Loucy (cell line): ENCODE data around the gene RPS6KA5.

Experiments used
- CTCF ChIP-seq: fragments of 200-600 bp; sonication (generic); conservative IDR thresholded peaks from 2 replicates; pipeline ENCODE4 v1.5.1; 2014; ENCODE audit warnings: mild to moderate bottlenecking, antibody characterized with exemption, low read length
- EZH2phosphoT487 ChIP-seq: fragments of 200-600 bp; IDR thresholded peaks from 2 replicates; pipeline ENCODE4 v1.6.1; 2018; ENCODE audit warnings: antibody characterized with exemption, mild to moderate bottlenecking, moderate library complexity, borderline replicate concordance

DNA sequence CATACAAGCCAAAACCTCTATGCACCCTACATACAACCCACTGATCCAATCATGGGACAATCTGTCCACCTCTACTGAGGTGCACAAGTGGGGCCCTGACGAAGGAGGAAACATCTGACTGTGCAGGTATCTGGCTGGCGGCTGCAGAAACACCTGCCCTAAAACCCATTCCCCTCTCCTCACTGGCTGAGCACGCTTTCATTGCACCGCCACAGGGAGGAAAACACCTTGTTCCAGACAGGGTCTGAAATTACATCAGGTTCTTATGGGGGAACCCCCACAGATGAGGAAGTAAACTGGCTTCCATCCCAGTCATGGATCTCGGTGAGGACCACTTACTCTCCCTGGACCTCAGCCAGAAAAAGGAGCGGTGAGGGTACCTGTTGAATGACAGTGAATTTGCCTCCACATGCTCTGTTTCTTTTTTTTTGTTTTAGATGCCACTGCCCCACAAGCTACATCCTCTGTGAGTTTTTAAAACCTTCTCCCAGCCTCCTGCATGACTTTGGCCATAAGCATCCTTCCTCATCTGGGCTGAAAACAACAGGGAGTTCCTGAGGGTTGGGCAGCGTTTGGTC, 29.6 kb upstream of the RPS6KA5 start:
- no peak for TF ChIP-seq CTCF
- no peak for TF ChIP-seq EZH2phosphoT487
